ENCODE measurements around the gene FBXO31.

DNA sequence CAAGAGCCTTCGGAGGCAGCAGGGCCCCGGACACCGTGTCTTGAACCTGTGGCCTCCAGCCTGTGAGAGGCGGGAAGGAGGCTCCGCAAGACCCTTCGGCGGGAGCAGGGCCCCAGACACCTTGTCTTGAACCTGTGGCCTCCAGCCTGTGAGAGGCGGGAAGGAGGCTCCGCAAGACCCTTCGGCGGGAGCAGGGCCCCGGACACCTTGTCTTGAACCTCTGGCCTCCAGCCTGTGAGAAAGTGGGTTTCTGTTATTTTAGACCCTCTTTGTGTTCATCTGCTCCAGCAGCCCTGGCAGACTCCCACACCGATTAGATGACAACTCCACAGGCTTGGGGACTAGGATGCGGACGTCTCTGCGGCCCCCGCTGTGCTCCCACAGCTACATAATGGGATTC is 30.0 kb downstream of the FBXO31 start:
- no peak for TF ChIP-seq POLR2A (IDR thresholded peaks at IDR 0.05)
- TF ChIP-seq, protein P1, sequence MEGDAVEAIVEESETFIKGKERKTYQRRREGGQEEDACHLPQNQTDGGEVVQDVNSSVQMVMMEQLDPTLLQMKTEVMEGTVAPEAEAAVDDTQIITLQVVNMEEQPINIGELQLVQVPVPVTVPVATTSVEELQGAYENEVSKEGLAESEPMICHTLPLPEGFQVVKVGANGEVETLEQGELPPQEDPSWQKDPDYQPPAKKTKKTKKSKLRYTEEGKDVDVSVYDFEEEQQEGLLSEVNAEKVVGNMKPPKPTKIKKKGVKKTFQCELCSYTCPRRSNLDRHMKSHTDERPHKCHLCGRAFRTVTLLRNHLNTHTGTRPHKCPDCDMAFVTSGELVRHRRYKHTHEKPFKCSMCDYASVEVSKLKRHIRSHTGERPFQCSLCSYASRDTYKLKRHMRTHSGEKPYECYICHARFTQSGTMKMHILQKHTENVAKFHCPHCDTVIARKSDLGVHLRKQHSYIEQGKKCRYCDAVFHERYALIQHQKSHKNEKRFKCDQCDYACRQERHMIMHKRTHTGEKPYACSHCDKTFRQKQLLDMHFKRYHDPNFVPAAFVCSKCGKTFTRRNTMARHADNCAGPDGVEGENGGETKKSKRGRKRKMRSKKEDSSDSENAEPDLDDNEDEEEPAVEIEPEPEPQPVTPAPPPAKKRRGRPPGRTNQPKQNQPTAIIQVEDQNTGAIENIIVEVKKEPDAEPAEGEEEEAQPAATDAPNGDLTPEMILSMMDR (IDR thresholded peaks at IDR 0.05): no peak
- no peak for TF ChIP-seq EP300 (IDR thresholded peaks at IDR 0.05)
- no peak for TF ChIP-seq POLR2AphosphoS5 (IDR thresholded peaks at IDR 0.05)
